Natural killer cell (primary cell): ENCODE measurements around the gene CYP2W1. TPM values are rescaled to one million over a fixed set of nuclear protein-coding genes. Genes with fewer than 3 reads are reported as not detected.

Experiments used
- ATAC-seq, 3 donors: fragments of 150-1000 bp in 2 of 3; fragments of 200-7000 bp in 1 of 3; cut with Tn5 transposase; 1 replicate in 1 of 3; 2 replicates in 2 of 3; pipeline ENCODE4 v1.10.0; 2021; ENCODE audit warnings: mild to moderate bottlenecking in 2 of 3, moderate library complexity in 2 of 3
- DNase-seq, 2 donors: peaks; one replicate each; pipeline versions ENCODE4 v3.0.0 to v3.0.0-alpha.2; 2013 to 2021; ENCODE audit warnings: mixed read lengths in 1 of 2
- H3K27ac ChIP-seq: one replicate; pipeline ENCODE4 v1.5.1; 2013; ENCODE audit warnings: mild to moderate bottlenecking, low read length
- H3K27me3 ChIP-seq: one replicate; pipeline ENCODE4 v1.6.1; 2013; ENCODE audit warnings: low read length; ENCODE audit not compliant: control insufficient read depth, insufficient read depth
- H3K36me3 ChIP-seq: one replicate; pipeline ENCODE4 v1.6.1; 2013; ENCODE audit warnings: low read length; ENCODE audit not compliant: control insufficient read depth, insufficient read depth
- H3K4me1 ChIP-seq: one replicate; pipeline ENCODE4 v1.6.1; 2013; ENCODE audit warnings: low read length; ENCODE audit not compliant: control insufficient read depth, insufficient read depth
- H3K4me3 ChIP-seq: one replicate; pipeline ENCODE4 v1.5.1; 2013; ENCODE audit warnings: low read length
- H3K9me3 ChIP-seq: one replicate; pipeline ENCODE4 v1.6.1; 2013; ENCODE audit warnings: low read length; ENCODE audit not compliant: control insufficient read depth, insufficient read depth
- H3K27ac Mint-ChIP-seq, 2 donors: one replicate each; pipeline ENCODE4 v1.8.0; 2022; ENCODE audit warnings: mild to moderate bottlenecking in 2 of 2, mixed read lengths in 2 of 2, moderate library complexity in 1 of 2
- H3K27me3 Mint-ChIP-seq, 2 donors: one replicate each; pipeline ENCODE4 v1.8.0; 2022; ENCODE audit warnings: low read depth in 2 of 2, mixed read lengths in 2 of 2
- H3K36me3 Mint-ChIP-seq: one replicate; pipeline ENCODE4 v1.8.0; 2022; ENCODE audit warnings: mixed read lengths
- H3K4me1 Mint-ChIP-seq, 2 donors: one replicate each; pipeline ENCODE4 v1.8.0; 2022; ENCODE audit warnings: mixed read lengths in 2 of 2
- H3K4me3 Mint-ChIP-seq: one replicate; pipeline ENCODE4 v1.8.0; 2022; ENCODE audit warnings: mild to moderate bottlenecking, moderate library complexity, mixed read lengths
- H3K9me3 Mint-ChIP-seq, 2 donors: one replicate each; pipeline ENCODE4 v1.8.0; 2022; ENCODE audit warnings: mixed read lengths in 2 of 2
- CTCF ChIP-seq: fragments of 200-600 bp; IDR thresholded peaks from one replicate; pipeline ENCODE4 v1.8.0; 2022; ENCODE audit warnings: antibody characterized with exemption
- WGBS: methylation state at CpG from one replicate; pipeline ENCODE4 v1.1.7; 2013; ENCODE audit warnings: missing lambda C conversion rate; ENCODE audit not compliant: insufficient coverage; 5-methylcytosine and 5-hydroxymethylcytosine counted together
- intact Hi-C: fragments of 100-400 bp; cut with micrococcal nuclease; formaldehyde crosslinking; loops from one replicate; pipeline ENCODE4 v1.14.2; 2022
- total RNA-seq, 4 donors: library from RNA; stranded (reverse); fragments of 120-200 nt in 1 of 4; gene quantifications; one replicate each; pipeline versions ENCODE4 v1.2.3 to v1.2.4, GENCODE V29; 2013 to 2022

The CYP2W1 gene
- total RNA-seq, 3 donors from 2014 or later (not counting 1 experiment from before 2014, with no cell fraction given) = not detected

- Histone ChIP-seq H3K36me3 (peaks cover 2% of the 10 kb centered on the region), H3K9me3 (peaks cover 15% of the 10 kb centered on the region), H3K27me3 (no peaks in the 10 kb centered on the region), H3K27ac (peak overlapping the region; percentile 61), H3K4me1 (peaks cover 49% of the 10 kb centered on the region), H3K4me3 (no peak overlapping the region)
- H3K4me1 Mint-ChIP-seq = peaks cover 15 to 33% of the 10 kb centered on the region in 2 donors
- TF ChIP-seq CTCF = no peak
- peak overlapping the region; percentile 57 for H3K4me3 Mint-ChIP-seq
- no peaks in the 10 kb centered on the region for H3K36me3 Mint-ChIP-seq
- intact Hi-C loops = no loop called here
- no peak for DNase-seq
- WGBS = 62% methylated on average over 15 of the region's 15 CpGs
- H3K27me3 Mint-ChIP-seq = no peaks in the 10 kb centered on the region
- no peaks in the 10 kb centered on the region for H3K9me3 Mint-ChIP-seq
- no peak for ATAC-seq
- H3K27ac Mint-ChIP-seq = no peak overlapping the region
Observed at GRCh38 chr7:1024331-1024841, 41.4 kb downstream of the CYP2W1 start.

GRCh38 chr7:1024876-1025742 lies 42.1 kb downstream of the CYP2W1 start:
- H3K36me3 Mint-ChIP-seq = no peaks in the 10 kb centered on the region
- peaks cover 56% of the 10 kb centered on the region for H3K4me1 ChIP-seq
- H3K9me3 Mint-ChIP-seq = no peaks in the 10 kb centered on the region
- no peak overlapping the region for H3K4me3 ChIP-seq
- ATAC-seq = no peak
- peak overlapping the region; percentile 57 for H3K4me3 Mint-ChIP-seq
- no peaks in the 10 kb centered on the region for H3K27me3 Mint-ChIP-seq
- DNase-seq = no peak
- H3K4me1 Mint-ChIP-seq = peaks cover 15 to 33% of the 10 kb centered on the region in 2 donors
- WGBS = 96% methylated on average over 25 of the region's 25 CpGs
- H3K27me3 ChIP-seq = no peaks in the 10 kb centered on the region
- H3K9me3 ChIP-seq = peaks cover 15% of the 10 kb centered on the region
- TF ChIP-seq CTCF = no peak
- no peak overlapping the region for H3K27ac Mint-ChIP-seq
- peaks cover 2% of the 10 kb centered on the region for H3K36me3 ChIP-seq
- intact Hi-C loops = no loop called here
- H3K27ac ChIP-seq = no peak overlapping the region

GRCh38 chr7:1025743-1026581 lies 43.0 kb downstream of the CYP2W1 start:
- H3K9me3 ChIP-seq = peaks cover 9% of the 10 kb centered on the region
- H3K27me3 ChIP-seq = no peaks in the 10 kb centered on the region
- H3K27me3 Mint-ChIP-seq = no peaks in the 10 kb centered on the region
- ATAC-seq (no peak), DNase-seq (no peak)
- no peak overlapping the region for H3K27ac Mint-ChIP-seq
- H3K4me3 Mint-ChIP-seq = peak overlapping the region; percentile 50
- H3K4me1 ChIP-seq = peaks cover 63% of the 10 kb centered on the region
- H3K36me3 ChIP-seq = peaks cover 2% of the 10 kb centered on the region
- H3K4me1 Mint-ChIP-seq = peaks cover 18 to 35% of the 10 kb centered on the region in 2 donors
- H3K27ac ChIP-seq = no peak overlapping the region
- no peaks in the 10 kb centered on the region for H3K36me3 Mint-ChIP-seq
- WGBS = 91% methylated on average over 31 of the region's 31 CpGs
- H3K9me3 Mint-ChIP-seq = no peaks in the 10 kb centered on the region
- no peak overlapping the region for H3K4me3 ChIP-seq
- intact Hi-C loops = no loop called here
- no peak for TF ChIP-seq CTCF
